Breast epithelium (tissue), 3 donors: ENCODE data around the gene NCDN.

ENCODE experiments used
- CTCF ChIP-seq, 3 donors: fragments of 450-650 bp; IDR thresholded peaks; one replicate each; pipeline ENCODE4 v1.5.1; 2016 to 2017; ENCODE audit warnings: antibody characterized with exemption in 3 of 3, mild to moderate bottlenecking in 3 of 3, moderate library complexity in 3 of 3
- POLR2A ChIP-seq: fragments of 450-650 bp; IDR thresholded peaks from one replicate; pipeline ENCODE4 v1.6.1; 2016; ENCODE audit warnings: antibody characterized with exemption, mild to moderate bottlenecking, moderate library complexity

DNA sequence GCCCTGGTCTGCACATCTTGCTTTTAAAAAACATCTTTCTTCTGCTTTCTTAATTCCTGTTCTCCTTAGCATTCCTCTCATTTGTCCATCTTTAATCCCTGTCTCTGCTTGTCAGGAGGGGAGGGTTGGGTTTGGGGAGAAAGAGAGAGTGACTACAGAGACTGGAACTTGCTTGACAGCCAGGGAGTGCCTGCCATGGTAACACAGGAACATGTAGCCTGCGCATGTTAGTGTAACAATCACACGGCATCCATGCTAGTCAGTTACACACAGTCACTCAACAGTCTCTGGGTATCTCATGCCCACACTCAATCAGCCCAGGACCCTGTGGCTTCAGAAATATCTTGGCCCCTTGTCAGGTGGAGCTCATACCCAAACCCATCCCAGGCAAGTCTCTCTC, 14.7 kb downstream of the NCDN start:
- no peak for TF ChIP-seq CTCF (IDR thresholded peaks at IDR 0.05)
- TF ChIP-seq POLR2A, result no peak
